Neural progenitor cell (in vitro differentiated cells): ENCODE results near the gene ZNF141.

Source experiments
- CTCF ChIP-seq: fragments of 200-600 bp; sonication (generic); IDR thresholded peaks from 2 replicates; pipeline ENCODE4 v1.5.1; 2017; ENCODE audit warnings: antibody characterized with exemption, mild to moderate bottlenecking
- EZH2 ChIP-seq: fragments of 200-600 bp; sonication (generic); IDR thresholded peaks from 2 replicates; pipeline ENCODE4 v1.6.1; 2017; ENCODE audit warnings: antibody characterized with exemption, mild to moderate bottlenecking, moderate library complexity
- EZH2phosphoT487 ChIP-seq: fragments of 200-600 bp; sonication (generic); IDR thresholded peaks from 2 replicates; pipeline ENCODE4 v1.6.1; 2017; ENCODE audit warnings: antibody characterized with exemption

- no peak for TF ChIP-seq EZH2phosphoT487
- TF ChIP-seq EZH2, result no peak
- TF ChIP-seq CTCF, result no peak
Measured at GRCh38 chr4:336099-336892, 1.3 kb upstream of the ZNF141 start.
